NCI-H2196 (cell line): ENCODE results near the gene GFPT2.

Experiments used
- DNase-seq: peaks from one replicate; lab custom pipeline; 2025; ENCODE audit not compliant: unreplicated experiment; lab: John Stamatoyannopoulos, UW

Gene GFPT2

GRCh38 chr5:180353048-180353979, at the start of gene GFPT2:
GFPT2 (minus strand) TSS chr5:180353336; CDS start chr5:180353217, 119 bp downstream.
- peak; percentile 81 for DNase-seq

GRCh38 chr5:180402716-180403115, 49.6 kb upstream of the GFPT2 start:
- no peak for DNase-seq

GRCh38 chr5:180401229-180401907, 48.2 kb upstream of the GFPT2 start:
- DNase-seq = no peak

GRCh38 chr5:180400416-180400815, 47.3 kb upstream of the GFPT2 start:
- no peak for DNase-seq

GRCh38 chr5:180399401-180400215, 46.5 kb upstream of the GFPT2 start:
- no peak for DNase-seq

GRCh38 chr5:180396926-180397325, 43.8 kb upstream of the GFPT2 start:
- no peak for DNase-seq

GRCh38 chr5:180395540-180396274, 42.6 kb upstream of the GFPT2 start:
- DNase-seq = no peak

GRCh38 chr5:180394031-180394636, 41.0 kb upstream of the GFPT2 start:
- no peak for DNase-seq

- DNase-seq = no peak
Observed at GRCh38 chr5:180391276-180391675, 38.1 kb upstream of the GFPT2 start.

GRCh38 chr5:180390441-180391190, 37.5 kb upstream of the GFPT2 start:
- no peak for DNase-seq

- DNase-seq = no peak
Observed at GRCh38 chr5:180389252-180390101, 36.3 kb upstream of the GFPT2 start.

- DNase-seq = no peak
Observed at GRCh38 chr5:180387798-180388197, 34.7 kb upstream of the GFPT2 start.

GRCh38 chr5:180382926-180383325, 29.8 kb upstream of the GFPT2 start:
- no peak for DNase-seq

- no peak for DNase-seq
Observed at GRCh38 chr5:180381851-180382480, 28.8 kb upstream of the GFPT2 start.

GRCh38 chr5:180381428-180381827, 28.3 kb upstream of the GFPT2 start:
- DNase-seq = no peak

- DNase-seq = no peak
Observed at GRCh38 chr5:180380856-180381255, 27.7 kb upstream of the GFPT2 start.

GRCh38 chr5:180380441-180380840, 27.3 kb upstream of the GFPT2 start:
- DNase-seq = no peak
